Keratinocyte (primary cell): ENCODE data around the gene ENTHD1. TPM values are rescaled to one million over a fixed set of nuclear protein-coding genes. Genes with fewer than 3 reads are reported as not detected.

Source experiments
- DNase-seq: peaks from one replicate; pipeline ENCODE4 v3.0.0-alpha.2; 2011; ENCODE audit warnings: low read depth, missing footprints, low spot score
- FAIRE-seq: peaks from 2 replicates; lab custom pipeline; 2011; peaks lifted over from hg19 to GRCh38; lab: Jason Lieb, UNC
- H2AFZ ChIP-seq: 2 replicates; pipeline ENCODE4 v1.6.0; 2012; ENCODE audit warnings: low read length, control low read depth, inconsistent platforms; ENCODE audit not compliant: control insufficient read depth
- H3K27ac ChIP-seq: 2 replicates; pipeline ENCODE4 v1.5.1; 2011; ENCODE audit warnings: low read length; ENCODE audit not compliant: control insufficient read depth, insufficient read depth
- H3K27me3 ChIP-seq: 3 replicates; pipeline ENCODE4 v1.6.0; 2011; ENCODE audit warnings: low read length; ENCODE audit not compliant: control insufficient read depth, insufficient read depth; ENCODE audit errors: extremely low read depth
- H3K36me3 ChIP-seq, 2 experiments: 2 replicates in 1 of 2; 3 replicates in 1 of 2; pipeline ENCODE4 v1.5.1; 2011; ENCODE audit warnings: low read length in 2 of 2, mild to moderate bottlenecking in 1 of 2; ENCODE audit not compliant: control insufficient read depth in 2 of 2, insufficient read depth in 2 of 2; ENCODE audit errors: extremely low read depth in 1 of 2
- H3K4me1 ChIP-seq: 3 replicates; pipeline ENCODE4 v1.5.1; 2011; ENCODE audit warnings: low read length; ENCODE audit not compliant: control insufficient read depth, insufficient read depth; ENCODE audit errors: extremely low read depth
- H3K4me2 ChIP-seq: 3 replicates; pipeline ENCODE4 v1.6.0; 2011; ENCODE audit warnings: low read depth, low read length; ENCODE audit not compliant: control insufficient read depth, insufficient read depth; ENCODE audit errors: extremely low read depth
- H3K4me3 ChIP-seq, 3 experiments: fragments of 200-600 bp in 1 of 3; sonication (generic) in 1 of 3; 2 replicates in 2 of 3; 3 replicates in 1 of 3; pipeline ENCODE4 v1.5.1; 2011 to 2016; ENCODE audit warnings: low read length in 3 of 3, mild to moderate bottlenecking in 3 of 3, control low read depth in 2 of 3, inconsistent platforms in 1 of 3, low read depth in 1 of 3, mixed read lengths in 1 of 3, mixed run types in 1 of 3, moderate library complexity in 1 of 3; ENCODE audit not compliant: control insufficient read depth in 2 of 3, insufficient read depth in 2 of 3; ENCODE audit errors: extremely low read depth in 1 of 3
- H3K79me2 ChIP-seq: 2 replicates; pipeline ENCODE4 v1.6.0; 2012; ENCODE audit warnings: low read length; ENCODE audit not compliant: control insufficient read depth, insufficient read depth
- H3K9ac ChIP-seq: 3 replicates; pipeline ENCODE4 v1.6.0; 2011; ENCODE audit warnings: low read length; ENCODE audit not compliant: control insufficient read depth, insufficient read depth; ENCODE audit errors: extremely low read depth
- H3K9me1 ChIP-seq: 3 replicates; pipeline ENCODE4 v1.6.0; 2011; ENCODE audit warnings: low read length; ENCODE audit not compliant: control insufficient read depth, insufficient read depth; ENCODE audit errors: extremely low read depth
- H3K9me3 ChIP-seq: 2 replicates; pipeline ENCODE4 v1.5.1; 2012; ENCODE audit warnings: low read depth, low read length; ENCODE audit not compliant: control insufficient read depth
- H4K20me1 ChIP-seq: 3 replicates; pipeline ENCODE4 v1.6.0; 2011; ENCODE audit warnings: low read length; ENCODE audit not compliant: control insufficient read depth, insufficient read depth; ENCODE audit errors: extremely low read depth
- EZH2 ChIP-seq: IDR thresholded peaks from one replicate; pipeline ENCODE4 v1.6.1; 2012; ENCODE audit warnings: inconsistent platforms, mild to moderate bottlenecking, low read length, moderate library complexity
- dilution Hi-C: fragments of 300-500 bp; cut with MboI; formaldehyde crosslinking; loops from one replicate; pipeline ENCODE4 v1.7.0; 2020; ENCODE audit warnings: low sequenced_read_pairs; ENCODE audit not compliant: extremely low pct_ligation_motif_present
- polyA plus RNA-seq, 5 experiments: library from polyadenylated mRNA; depleted of rRNA in 3 of 5; stranded (reverse) in 3 of 5; stranded (forward) in 1 of 5; unstranded in 1 of 5; fragments of >200 nt; gene quantifications; 1 replicate in 1 of 5; 2 replicates in 3 of 5; 3 replicates in 1 of 5; pipeline versions ENCODE4 v1.2.1 to v1.2.3, GENCODE V29; 2011 to 2012; ENCODE audit warnings: missing spikeins in 2 of 5, low read depth in 1 of 5, low replicate concordance in 1 of 5
- TF ChIP-seq, protein P1 (sequence below), 3 experiments: IDR thresholded peaks in 1 of 3; conservative IDR thresholded peaks in 1 of 3; optimal IDR thresholded peaks in 1 of 3; 2 replicates in 2 of 3; 3 replicates in 1 of 3; pipeline versions ENCODE3 to v1.5.1; 2011; ENCODE audit warnings: low read length in 3 of 3, mild to moderate bottlenecking in 3 of 3, moderate library complexity in 2 of 3, control low read depth in 1 of 3, inconsistent platforms in 1 of 3; ENCODE audit not compliant: insufficient read depth in 2 of 3; ENCODE audit errors: extremely low read depth in 1 of 3

Gene ENTHD1
- polyA plus RNA-seq, 1 donor (not counting 4 experiments of a cell fraction or from before 2014, with no cell fraction given): not detected

DNA sequence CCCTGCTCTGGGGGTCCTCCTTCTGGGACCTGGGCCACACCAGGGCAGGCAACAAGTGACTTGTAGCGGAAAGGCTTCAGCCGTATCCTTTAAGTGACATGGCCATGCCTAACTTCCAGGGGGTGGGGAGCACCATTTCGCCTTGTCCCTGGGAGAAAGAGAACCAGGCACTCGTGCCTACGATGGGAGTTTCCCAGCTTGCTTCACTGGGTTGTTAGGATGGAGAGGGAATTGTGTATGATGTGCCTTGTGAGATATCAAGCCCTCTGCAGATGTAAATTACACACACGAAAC, 171.6 kb downstream of the ENTHD1 start:
- H3K4me3 ChIP-seq: no peak overlapping the region
- dilution Hi-C loops: no loop called here
- peaks cover 2% of the 10 kb centered on the region for H3K27me3 ChIP-seq
- TF ChIP-seq, protein P1, sequence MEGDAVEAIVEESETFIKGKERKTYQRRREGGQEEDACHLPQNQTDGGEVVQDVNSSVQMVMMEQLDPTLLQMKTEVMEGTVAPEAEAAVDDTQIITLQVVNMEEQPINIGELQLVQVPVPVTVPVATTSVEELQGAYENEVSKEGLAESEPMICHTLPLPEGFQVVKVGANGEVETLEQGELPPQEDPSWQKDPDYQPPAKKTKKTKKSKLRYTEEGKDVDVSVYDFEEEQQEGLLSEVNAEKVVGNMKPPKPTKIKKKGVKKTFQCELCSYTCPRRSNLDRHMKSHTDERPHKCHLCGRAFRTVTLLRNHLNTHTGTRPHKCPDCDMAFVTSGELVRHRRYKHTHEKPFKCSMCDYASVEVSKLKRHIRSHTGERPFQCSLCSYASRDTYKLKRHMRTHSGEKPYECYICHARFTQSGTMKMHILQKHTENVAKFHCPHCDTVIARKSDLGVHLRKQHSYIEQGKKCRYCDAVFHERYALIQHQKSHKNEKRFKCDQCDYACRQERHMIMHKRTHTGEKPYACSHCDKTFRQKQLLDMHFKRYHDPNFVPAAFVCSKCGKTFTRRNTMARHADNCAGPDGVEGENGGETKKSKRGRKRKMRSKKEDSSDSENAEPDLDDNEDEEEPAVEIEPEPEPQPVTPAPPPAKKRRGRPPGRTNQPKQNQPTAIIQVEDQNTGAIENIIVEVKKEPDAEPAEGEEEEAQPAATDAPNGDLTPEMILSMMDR (optimal IDR thresholded peaks at IDR 0.05 in 1 of 3, IDR thresholded peaks at IDR 0.05 in 1 of 3, conservative IDR thresholded peaks at IDR 0.05 in 1 of 3; ENCODE audit: extremely low read depth in 1 of 3, insufficient read depth in 2 of 3, low read length in 3 of 3): no peak
- no peak for TF ChIP-seq EZH2
- H3K9me3 ChIP-seq: no peaks in the 10 kb centered on the region
- no peaks in the 10 kb centered on the region for H3K79me2 ChIP-seq
- no peak for FAIRE-seq
- no peaks in the 10 kb centered on the region for H3K9me1 ChIP-seq
- H4K20me1 ChIP-seq: no peaks in the 10 kb centered on the region
- H3K4me1 ChIP-seq: no peaks in the 10 kb centered on the region
- no peak overlapping the region for H3K9ac ChIP-seq
- no peaks in the 10 kb centered on the region for H3K36me3 ChIP-seq
- H2AFZ ChIP-seq: no peak overlapping the region
- DNase-seq: no peak
- no peak overlapping the region for H3K27ac ChIP-seq
- H3K4me2 ChIP-seq: no peak overlapping the region

DNA sequence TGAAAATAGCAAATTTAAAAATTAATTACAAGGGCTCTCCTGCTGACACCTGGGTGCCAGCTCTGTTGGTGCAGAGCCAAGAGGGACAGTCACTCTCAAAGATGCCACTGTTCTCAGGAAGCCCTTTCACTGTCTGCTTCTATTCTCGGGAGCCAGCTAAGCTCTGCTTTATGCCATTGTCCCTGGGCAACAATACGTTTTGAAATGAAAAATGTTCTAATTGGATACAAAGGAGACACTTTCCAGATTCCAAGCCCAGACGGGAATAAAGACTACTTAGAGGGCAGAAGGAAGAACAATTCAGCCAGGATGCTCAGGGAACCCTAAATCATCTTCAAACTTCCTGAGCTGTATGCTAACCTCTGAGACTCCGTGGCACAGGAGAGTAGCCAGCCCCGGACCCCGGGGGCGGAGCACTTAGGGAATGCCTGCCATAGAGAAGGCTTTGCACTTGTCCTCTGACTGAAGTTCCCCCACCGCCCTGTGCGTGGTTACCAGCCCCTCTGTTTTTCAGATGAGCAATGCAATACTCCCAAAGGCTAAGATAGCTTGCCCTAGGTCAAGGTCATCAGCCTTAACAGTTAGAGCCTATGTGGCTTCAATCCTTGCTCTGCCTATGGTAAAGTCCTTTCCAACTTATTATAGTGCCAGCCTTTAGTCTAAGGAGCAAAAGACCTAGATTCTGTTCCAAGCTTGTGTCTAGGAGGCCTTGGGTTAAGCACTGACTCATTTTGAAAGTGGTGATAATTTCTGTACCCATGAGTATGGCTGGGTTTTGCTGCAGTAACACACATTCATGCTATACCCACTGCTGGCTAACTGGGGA, 172.1 kb downstream of the ENTHD1 start:
- Histone ChIP-seq H4K20me1 (no peaks in the 10 kb centered on the region), H2AFZ (no peak overlapping the region), H3K36me3 (no peaks in the 10 kb centered on the region), H3K9me3 (no peaks in the 10 kb centered on the region), H3K79me2 (no peaks in the 10 kb centered on the region), H3K9me1 (no peaks in the 10 kb centered on the region), H3K4me3 (no peak overlapping the region), H3K27me3 (no peaks in the 10 kb centered on the region), H3K4me1 (no peaks in the 10 kb centered on the region), H3K4me2 (no peak overlapping the region), H3K9ac (no peak overlapping the region), H3K27ac (no peak overlapping the region)
- TF ChIP-seq, protein P1 (optimal IDR thresholded peaks at IDR 0.05 in 1 of 3, IDR thresholded peaks at IDR 0.05 in 1 of 3, conservative IDR thresholded peaks at IDR 0.05 in 1 of 3; ENCODE audit: extremely low read depth in 1 of 3, insufficient read depth in 2 of 3, low read length in 3 of 3): no peak
- TF ChIP-seq EZH2: no peak
- FAIRE-seq (no peak), DNase-seq (no peak)
- dilution Hi-C loops: no loop called here
